ENCODE data around the gene LDAH.

Gene LDAH

GRCh38 chr2:20822535-20823490 lies at the start of gene LDAH:
Gene LDAH, minus strand, starts transcription at chr2:20823101. Its CDS starts 21,638 bp downstream, at chr2:20801463.
- intact Hi-C loops (cut with DNase I) = no loop called here
- DNase-seq = peak; percentile 77 to 98 (median 88)

DNA sequence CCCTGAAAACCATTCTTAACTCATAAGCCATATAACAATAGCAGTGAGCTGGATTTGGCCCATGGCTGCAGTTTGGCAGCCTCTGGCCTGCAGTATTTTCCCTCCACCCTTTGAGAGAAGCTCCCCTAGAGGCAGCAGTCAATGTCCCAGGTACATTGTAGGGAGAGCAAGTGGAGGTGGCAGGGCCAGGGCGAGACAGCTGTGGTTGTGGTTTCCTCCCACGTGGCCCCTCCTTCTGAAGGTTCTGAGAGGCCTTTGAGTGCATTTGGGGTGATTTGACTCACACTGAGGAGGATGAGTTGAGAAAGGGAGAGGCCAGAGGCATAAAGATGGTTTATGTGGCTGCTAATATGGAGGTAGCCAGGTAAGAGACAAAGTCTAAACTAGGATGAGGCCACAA lies 45.5 kb upstream of the LDAH start:
- DNase-seq = no peak
- intact Hi-C loops (cut with DNase I) = no loop called here

DNA sequence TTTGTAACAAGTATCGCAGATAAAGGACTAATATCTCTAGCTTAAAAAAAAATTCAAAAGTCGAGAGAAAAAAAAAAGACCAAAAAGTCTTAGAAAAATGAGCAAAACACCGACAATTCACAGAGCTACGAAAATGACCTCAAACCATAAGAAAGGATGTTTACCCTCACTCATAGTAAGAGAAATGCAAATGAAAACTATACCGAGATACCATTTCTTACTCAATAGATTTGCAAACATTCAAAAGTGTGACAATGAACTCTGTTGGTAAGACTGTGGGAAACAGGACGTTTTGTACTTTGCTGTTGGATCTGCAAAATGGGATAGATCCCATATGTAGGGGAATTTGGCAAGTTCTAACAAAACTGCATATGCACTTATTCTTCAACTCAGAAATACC lies 39.9 kb upstream of the LDAH start:
- intact Hi-C loops (cut with DNase I) = no loop called here
- DNase-seq = no peak

DNA sequence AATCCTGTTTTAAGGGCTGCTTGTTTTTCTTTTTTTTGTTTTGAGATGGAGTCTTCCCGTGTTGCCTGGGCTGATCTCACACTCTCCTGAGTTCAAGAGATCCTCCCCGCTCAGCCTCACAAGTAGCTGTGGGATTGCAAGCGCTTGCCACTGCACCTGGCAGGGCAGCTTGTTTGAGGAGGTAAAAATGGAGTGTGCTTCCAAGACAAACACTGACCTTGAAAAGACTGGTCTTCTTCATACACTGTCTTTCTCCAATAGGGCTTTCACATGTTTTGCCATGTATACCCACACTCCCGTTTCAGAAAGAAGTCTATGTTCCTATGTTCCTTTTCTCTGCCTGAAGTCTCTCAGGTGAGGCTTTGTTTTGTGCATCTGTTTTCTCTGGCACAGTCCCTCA lies 32.6 kb upstream of the LDAH start:
- intact Hi-C loops (cut with DNase I) = no loop called here
- DNase-seq = no peak

- no peak for DNase-seq
- intact Hi-C loops (cut with DNase I) = no loop called here
Observed at GRCh38 chr2:20852670-20853069, 29.8 kb upstream of the LDAH start.

GRCh38 chr2:20852139-20852538 lies 29.2 kb upstream of the LDAH start:
- DNase-seq = no peak
- intact Hi-C loops (cut with DNase I) = no loop called here

DNA sequence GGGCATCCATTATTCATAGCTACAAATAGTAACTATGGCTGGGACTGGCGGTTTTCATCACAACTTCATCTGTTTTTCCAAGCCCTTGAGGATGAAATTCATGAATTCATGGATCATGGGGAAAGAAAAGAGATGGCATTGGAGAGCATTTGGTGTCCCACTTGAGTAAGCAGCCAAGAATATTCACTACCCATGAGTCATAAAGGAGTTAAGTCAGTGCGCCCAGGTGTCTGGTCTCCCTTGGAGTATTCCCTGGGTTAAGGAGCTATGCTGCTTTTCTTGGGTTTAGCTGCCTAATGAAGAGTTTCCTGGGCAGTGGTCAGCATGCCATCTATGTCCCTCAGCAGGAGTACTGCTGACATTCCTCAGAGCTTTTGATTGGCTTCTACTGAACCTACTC lies 21.3 kb upstream of the LDAH start:
- DNase-seq = no peak
- intact Hi-C loops (cut with DNase I) = no loop called here

GRCh38 chr2:20839052-20839451 lies 16.2 kb upstream of the LDAH start:
- intact Hi-C loops (cut with DNase I) = no loop called here
- no peak for DNase-seq

GRCh38 chr2:20838016-20838415 lies 15.1 kb upstream of the LDAH start:
- no peak for DNase-seq
- intact Hi-C loops (cut with DNase I) = no loop called here

DNA sequence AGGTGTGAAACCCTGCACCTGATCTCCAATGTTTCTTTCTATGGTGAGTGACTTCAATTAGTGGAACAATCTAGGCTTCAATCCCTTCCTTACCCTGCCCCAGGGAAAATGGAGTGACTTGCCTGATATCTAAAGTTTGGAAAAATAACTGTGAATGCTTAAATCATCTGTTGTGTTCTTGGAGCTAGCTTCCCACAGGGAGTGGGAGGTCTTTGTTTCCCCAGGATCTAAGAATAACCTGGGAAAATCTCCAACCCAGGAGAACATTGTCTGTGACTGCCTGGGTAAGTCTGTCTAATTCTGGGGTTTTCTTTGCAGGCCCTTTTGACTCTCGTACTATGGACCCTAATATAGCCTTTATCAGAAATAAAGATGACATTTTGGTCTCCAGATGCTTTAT lies 13.6 kb upstream of the LDAH start:
- intact Hi-C loops (cut with DNase I) = no loop called here
- DNase-seq = no peak

DNA sequence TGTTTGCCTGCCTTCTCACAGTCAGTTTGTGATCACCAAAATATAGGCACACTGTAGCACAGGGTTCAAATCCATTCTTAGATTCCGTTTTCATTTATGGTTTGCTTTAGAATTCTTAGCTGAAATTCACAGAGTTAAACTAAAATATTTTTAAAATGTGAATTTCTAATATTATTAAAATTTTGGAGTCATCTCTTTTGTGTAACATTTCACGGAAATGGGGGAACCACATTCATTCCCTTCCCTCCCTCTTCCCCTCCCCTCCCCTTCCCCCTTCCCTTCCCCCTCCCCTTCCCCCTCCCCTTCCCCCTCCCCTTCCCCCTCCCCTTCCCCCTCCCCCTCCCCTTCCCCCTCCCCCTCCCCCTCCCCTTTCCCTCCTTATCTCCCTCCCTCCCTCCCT lies 11.4 kb upstream of the LDAH start:
- no peak for DNase-seq
- intact Hi-C loops (cut with DNase I) = no loop called here

GRCh38 chr2:20832606-20833005 lies 9.7 kb upstream of the LDAH start:
- intact Hi-C loops (cut with DNase I) = no loop called here
- DNase-seq = no peak

GRCh38 chr2:20829861-20830260 lies 7.0 kb upstream of the LDAH start:
- no peak for DNase-seq
- intact Hi-C loops (cut with DNase I) = no loop called here

GRCh38 chr2:20823917-20824316 lies 1.0 kb upstream of the LDAH start:
- intact Hi-C loops (cut with DNase I) = no loop called here
- DNase-seq = no peak

- intact Hi-C loops (cut with DNase I) = no loop called here
- no peak for DNase-seq
Observed at GRCh38 chr2:20818820-20819219, 4.1 kb downstream of the LDAH start.

DNA sequence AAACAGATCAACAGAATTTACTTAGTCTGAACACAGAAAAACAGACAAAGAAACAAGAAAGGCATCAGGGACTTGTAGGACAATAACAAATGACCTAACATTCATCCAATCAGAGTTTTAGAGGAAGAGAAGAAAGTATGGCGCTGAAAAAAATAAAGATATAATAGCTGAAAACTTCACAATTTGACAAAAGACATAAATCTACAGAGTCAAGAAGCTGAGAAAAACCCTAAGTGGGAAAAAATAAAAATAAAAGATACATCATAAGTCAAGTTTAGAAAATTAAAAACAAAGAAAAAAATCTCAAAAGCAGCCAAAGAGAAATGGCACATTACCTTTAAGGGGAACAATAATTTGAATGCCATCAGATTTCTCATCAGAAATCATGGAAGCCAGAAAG lies 7.7 kb downstream of the LDAH start:
- intact Hi-C loops (cut with DNase I) = no loop called here

GRCh38 chr2:20812779-20813178 lies 10.1 kb downstream of the LDAH start:
- no peak for DNase-seq
- intact Hi-C loops (cut with DNase I) = loop anchor here (5.0 kb wide), 1 partner anchor 140 kb away; no protein-coding TSS in a partner anchor

More for the DNA sequence above, 7.7 kb downstream of the LDAH start:
- DNase-seq = no peak

DNA sequence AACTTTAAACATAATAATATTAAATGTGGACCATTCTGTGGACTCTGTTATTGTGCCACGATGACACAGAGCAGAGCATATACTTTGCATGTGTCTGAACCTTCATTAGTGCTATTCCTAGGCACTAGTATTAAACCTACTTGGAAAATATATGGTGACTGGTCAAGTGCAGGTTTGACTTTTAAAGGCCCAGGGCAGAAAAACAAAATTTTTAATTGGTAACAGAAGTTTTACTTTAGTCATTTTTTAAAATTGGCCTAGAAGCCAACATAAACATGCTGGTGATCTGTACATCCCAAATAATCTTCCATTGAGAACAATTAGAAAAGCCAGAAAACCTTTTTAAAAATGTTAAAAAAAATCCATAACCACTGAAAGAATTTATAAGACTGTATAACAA lies 16.6 kb downstream of the LDAH start:
- DNase-seq = no peak
- intact Hi-C loops (cut with DNase I) = no loop called here

DNA sequence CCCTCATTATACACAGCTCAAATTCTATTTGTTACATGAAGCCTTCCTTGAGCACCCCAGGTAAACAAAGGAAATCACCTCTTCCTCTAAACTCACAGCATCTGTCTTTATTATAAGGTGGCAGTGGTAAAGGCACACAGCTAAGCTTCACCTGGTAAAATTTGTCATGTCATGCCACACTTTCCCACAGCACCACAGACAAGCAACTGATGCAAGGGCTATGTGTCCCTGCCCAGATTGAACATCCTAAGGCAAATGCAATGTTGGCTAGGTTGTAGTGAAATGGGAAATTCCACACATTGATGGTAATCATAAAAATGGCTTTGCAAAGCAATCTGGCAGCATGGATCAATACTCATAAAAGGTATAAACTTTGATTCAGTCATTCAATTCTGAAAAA lies 18.9 kb downstream of the LDAH start:
- intact Hi-C loops (cut with DNase I) = no loop called here

GRCh38 chr2:20803226-20803682 lies 19.6 kb downstream of the LDAH start:
- intact Hi-C loops (cut with DNase I) = no loop called here
- no peak for DNase-seq

More for the DNA sequence above, 18.9 kb downstream of the LDAH start:
- DNase-seq = no peak

DNA sequence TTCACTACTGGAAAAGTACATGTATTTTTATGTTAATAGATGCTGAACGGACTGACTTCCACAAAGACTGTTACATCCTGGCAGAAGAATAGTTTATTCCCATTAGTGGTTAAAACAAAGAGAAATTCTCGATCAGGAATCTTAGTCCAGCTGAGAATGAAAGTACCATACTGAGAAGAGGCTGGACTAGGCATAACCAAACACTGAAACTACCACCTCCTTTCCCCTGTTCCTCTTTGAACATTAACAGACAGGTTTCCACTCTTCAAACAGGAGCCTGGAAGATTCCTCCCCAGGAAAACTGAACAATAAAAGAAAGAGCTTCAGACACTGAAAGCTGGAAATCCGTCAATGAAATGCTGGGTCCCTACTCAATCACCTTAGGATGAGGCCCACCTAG lies 25.8 kb downstream of the LDAH start:
- no peak for DNase-seq
- intact Hi-C loops (cut with DNase I) = no loop called here

DNA sequence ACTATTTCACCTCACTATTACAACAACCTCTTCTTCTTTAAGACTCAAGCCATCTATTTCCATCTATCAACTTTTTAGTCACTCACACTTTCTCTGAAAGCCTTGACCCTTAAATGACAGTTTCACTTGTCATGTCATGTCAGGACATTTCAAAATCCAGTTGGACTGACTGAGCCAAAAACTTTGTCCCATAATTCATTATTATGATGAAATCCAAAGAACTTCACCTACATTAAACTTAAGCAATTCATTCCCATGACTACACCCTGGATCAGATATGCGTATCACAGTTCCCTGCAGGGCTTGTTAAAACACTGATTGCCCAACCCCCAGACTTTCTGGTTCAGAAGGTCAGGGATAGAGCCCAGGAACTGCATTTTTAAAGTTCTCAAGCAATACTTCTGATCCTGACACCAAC lies 26.5 kb downstream of the LDAH start:
- no peak for DNase-seq
- intact Hi-C loops (cut with DNase I) = no loop called here
